ENCODE data around the gene CADM3.

Gene CADM3

GRCh38 chr1:159209061-159209460 lies 37.6 kb downstream of the CADM3 start (continued):
- no peak for TF ChIP-seq TSHZ2 (CRISPR knock-in tag; IDR thresholded peaks at IDR 0.05)
- no peak for TF ChIP-seq ZNF565 (CRISPR knock-in tag; conservative IDR thresholded peaks at IDR 0.05; ENCODE audit: low read depth)
- TF ChIP-seq ZFP30 (CRISPR knock-in tag; IDR thresholded peaks at IDR 0.05), result no peak
- TF ChIP-seq ZNF70 (CRISPR knock-in tag; IDR thresholded peaks at IDR 0.05), result no peak
- no peak for TF ChIP-seq BACH2 (CRISPR knock-in tag; IDR thresholded peaks at IDR 0.05; ENCODE audit: borderline replicate concordance)
- no peak for TF ChIP-seq TOX (CRISPR knock-in tag; IDR thresholded peaks at IDR 0.05; ENCODE audit: borderline replicate concordance)
- TF ChIP-seq ISL1 (CRISPR knock-in tag; IDR thresholded peaks at IDR 0.05), result no peak
- no peak for TF ChIP-seq ZC3H10 (CRISPR knock-in tag; IDR thresholded peaks at IDR 0.05)
- no peak for TF ChIP-seq GLIS3 (CRISPR knock-in tag; IDR thresholded peaks at IDR 0.05)
- TF ChIP-seq ZNF8 (CRISPR knock-in tag; IDR thresholded peaks at IDR 0.05), result no peak

DNA sequence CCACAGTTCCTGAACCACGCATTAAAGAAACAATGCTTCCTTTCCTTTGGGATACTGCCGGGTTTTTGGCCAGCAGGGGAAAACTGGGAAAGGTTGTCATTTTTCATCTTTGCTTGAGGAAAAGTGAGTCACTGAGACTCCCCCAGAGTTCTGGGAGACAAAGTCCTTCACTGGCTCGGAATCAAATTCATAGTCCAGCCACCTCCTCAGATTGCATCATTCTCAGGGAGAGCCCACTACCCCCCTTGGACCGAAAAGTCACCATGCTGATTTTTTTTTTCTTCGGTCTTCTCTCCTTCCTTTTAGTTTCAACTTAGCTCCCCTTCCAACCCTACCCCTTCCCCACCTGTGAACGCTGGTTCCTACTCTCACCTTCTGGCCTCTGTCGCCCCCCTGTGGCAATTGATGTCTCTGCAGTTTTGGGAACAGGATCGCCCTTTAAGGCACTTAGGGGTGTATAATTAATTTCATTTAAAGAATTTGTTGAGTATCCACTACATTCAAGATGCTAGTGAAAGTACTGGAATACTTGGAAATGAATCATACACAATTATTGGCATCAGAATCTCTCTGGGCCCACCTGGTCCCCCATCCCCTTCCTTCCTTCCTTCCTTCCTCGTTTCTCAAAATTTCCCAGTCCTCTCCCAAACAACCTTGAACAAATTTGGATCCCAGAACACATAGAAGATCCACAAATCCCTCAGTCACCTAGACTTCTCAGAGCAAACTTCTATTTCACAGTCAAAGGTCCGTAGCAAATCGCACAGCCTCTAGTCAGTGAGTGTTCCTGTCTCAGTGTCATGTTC lies 40.1 kb downstream of the CADM3 start:
- ATAC-seq, result peak; percentile 58

GRCh38 chr1:159212596-159212995 lies 41.2 kb downstream of the CADM3 start:
- no peak for TF ChIP-seq ESRRG (CRISPR knock-in tag; IDR thresholded peaks at IDR 0.05)
- no peak for TF ChIP-seq PATZ1 (CRISPR knock-in tag; IDR thresholded peaks at IDR 0.05; ENCODE audit: borderline replicate concordance)
- no peak for TF ChIP-seq ZC3H10 (CRISPR knock-in tag; IDR thresholded peaks at IDR 0.05)
- TF ChIP-seq ZNF8 (CRISPR knock-in tag; IDR thresholded peaks at IDR 0.05), result no peak
- ATAC-seq, result no peak

More for the DNA sequence above, 40.1 kb downstream of the CADM3 start:
- no peak for TF ChIP-seq ZFP30 (CRISPR knock-in tag; IDR thresholded peaks at IDR 0.05)
- TF ChIP-seq, protein P1, sequence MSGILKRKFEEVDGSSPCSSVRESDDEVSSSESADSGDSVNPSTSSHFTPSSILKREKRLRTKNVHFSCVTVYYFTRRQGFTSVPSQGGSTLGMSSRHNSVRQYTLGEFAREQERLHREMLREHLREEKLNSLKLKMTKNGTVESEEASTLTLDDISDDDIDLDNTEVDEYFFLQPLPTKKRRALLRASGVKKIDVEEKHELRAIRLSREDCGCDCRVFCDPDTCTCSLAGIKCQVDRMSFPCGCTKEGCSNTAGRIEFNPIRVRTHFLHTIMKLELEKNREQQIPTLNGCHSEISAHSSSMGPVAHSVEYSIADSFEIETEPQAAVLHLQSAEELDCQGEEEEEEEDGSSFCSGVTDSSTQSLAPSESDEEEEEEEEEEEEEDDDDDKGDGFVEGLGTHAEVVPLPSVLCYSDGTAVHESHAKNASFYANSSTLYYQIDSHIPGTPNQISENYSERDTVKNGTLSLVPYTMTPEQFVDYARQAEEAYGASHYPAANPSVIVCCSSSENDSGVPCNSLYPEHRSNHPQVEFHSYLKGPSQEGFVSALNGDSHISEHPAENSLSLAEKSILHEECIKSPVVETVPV (CRISPR knock-in tag; IDR thresholded peaks at IDR 0.05), result no peak
- no peak for TF ChIP-seq ARNTL (CRISPR knock-in tag; IDR thresholded peaks at IDR 0.05; ENCODE audit: borderline replicate concordance, low read depth)
- TF ChIP-seq RARB (CRISPR knock-in tag; IDR thresholded peaks at IDR 0.05), result no peak

- peak; percentile 87 for ATAC-seq
- TF ChIP-seq ZNF8 (CRISPR knock-in tag; IDR thresholded peaks at IDR 0.05) (no peak), BACH2 (CRISPR knock-in tag; IDR thresholded peaks at IDR 0.05; ENCODE audit: borderline replicate concordance) (no peak), ESRRG (CRISPR knock-in tag; IDR thresholded peaks at IDR 0.05) (no peak), SNAI2 (CRISPR knock-in tag; IDR thresholded peaks at IDR 0.05) (no peak), TCF4 (CRISPR knock-in tag; IDR thresholded peaks at IDR 0.05; ENCODE audit: borderline replicate concordance) (no peak), ZFP30 (CRISPR knock-in tag; IDR thresholded peaks at IDR 0.05) (no peak), ZNF70 (CRISPR knock-in tag; IDR thresholded peaks at IDR 0.05) (no peak), PPARA (CRISPR knock-in tag; IDR thresholded peaks at IDR 0.05; ENCODE audit: borderline replicate concordance) (no peak), ZNF565 (CRISPR knock-in tag; conservative IDR thresholded peaks at IDR 0.05; ENCODE audit: low read depth) (no peak), OSR1 (CRISPR knock-in tag; IDR thresholded peaks at IDR 0.05) (no peak), RARB (CRISPR knock-in tag; IDR thresholded peaks at IDR 0.05) (no peak)
- TF ChIP-seq, protein P1 (CRISPR knock-in tag; IDR thresholded peaks at IDR 0.05), result no peak
Measured at GRCh38 chr1:159214149-159214760, 42.8 kb downstream of the CADM3 start.

Data from SK-N-SH treated with all-trans-retinoic acid at 6 μM for 48 hours (cell line).